ENCODE data around the gene LRTM2.

Gene LRTM2

DNA sequence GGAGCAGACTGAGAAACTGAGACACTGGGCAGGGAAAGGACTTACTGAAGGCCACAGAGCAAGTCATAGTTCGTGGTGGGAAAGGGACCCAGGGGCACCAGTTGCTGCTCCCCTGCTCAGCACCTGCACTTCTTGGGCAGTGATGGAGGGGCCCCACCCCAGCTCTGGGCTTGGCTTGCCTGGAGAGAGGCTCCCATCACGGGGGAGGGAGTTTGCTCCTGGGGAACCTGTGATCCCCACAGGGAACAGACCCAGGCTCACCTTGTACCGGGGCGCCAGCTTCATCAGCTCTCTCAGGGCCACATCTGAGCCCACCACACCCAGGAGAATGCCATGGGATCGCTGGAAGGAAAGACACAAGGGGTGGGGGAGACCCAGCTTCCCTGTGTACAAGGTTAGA, 58.3 kb downstream of the LRTM2 start:
- H3K4me1 ChIP-seq (ENCODE audit: insufficient read depth, low read length), result no peaks in the 10 kb centered on the region
- H3K9me3 ChIP-seq (ENCODE audit: low read length), result no peaks in the 10 kb centered on the region
- H3K27ac ChIP-seq (ENCODE audit: low read depth, low read length), result no peak overlapping the region
- no peak overlapping the region for H3K9ac ChIP-seq (ENCODE audit: low read length)
- no peaks in the 10 kb centered on the region for H3K36me3 ChIP-seq (ENCODE audit: insufficient read depth, low read length)
- H3K4me3 ChIP-seq (ENCODE audit: low read depth in 1 of 2, low read length in 2 of 2), result no peak overlapping the region
- no peaks in the 10 kb centered on the region for H3K27me3 ChIP-seq (ENCODE audit: control insufficient read depth in 1 of 2, insufficient read depth in 2 of 2, low read length in 2 of 2)

DNA sequence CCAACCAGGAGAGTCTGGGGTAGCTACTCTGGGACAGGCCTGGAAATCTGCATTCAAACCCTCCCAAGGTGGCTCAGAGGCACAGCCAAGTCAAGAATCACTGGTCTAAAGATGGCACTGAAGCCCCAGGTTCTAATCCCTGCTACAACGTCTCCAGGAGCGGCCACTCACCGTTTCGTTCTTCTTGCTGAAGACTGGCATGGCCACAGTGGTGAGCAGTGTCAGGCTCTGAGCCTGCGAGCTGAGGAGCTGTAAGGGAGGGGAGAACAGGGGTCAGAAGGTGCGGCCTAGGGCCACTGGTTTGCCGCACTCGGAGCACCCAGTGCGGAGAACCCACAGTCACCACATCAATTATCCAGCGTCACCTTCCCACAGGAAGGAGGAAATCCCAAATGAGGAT, 59.3 kb downstream of the LRTM2 start:
- Histone ChIP-seq H3K9ac (ENCODE audit: low read length) (no peak overlapping the region), H3K27me3 (ENCODE audit: control insufficient read depth in 1 of 2, insufficient read depth in 2 of 2, low read length in 2 of 2) (no peaks in the 10 kb centered on the region), H3K9me3 (ENCODE audit: low read length) (no peaks in the 10 kb centered on the region), H3K4me3 (ENCODE audit: low read depth in 1 of 2, low read length in 2 of 2) (no peak overlapping the region), H3K36me3 (ENCODE audit: insufficient read depth, low read length) (no peaks in the 10 kb centered on the region), H3K4me1 (ENCODE audit: insufficient read depth, low read length) (no peaks in the 10 kb centered on the region), H3K27ac (ENCODE audit: low read depth, low read length) (no peak overlapping the region)

DNA sequence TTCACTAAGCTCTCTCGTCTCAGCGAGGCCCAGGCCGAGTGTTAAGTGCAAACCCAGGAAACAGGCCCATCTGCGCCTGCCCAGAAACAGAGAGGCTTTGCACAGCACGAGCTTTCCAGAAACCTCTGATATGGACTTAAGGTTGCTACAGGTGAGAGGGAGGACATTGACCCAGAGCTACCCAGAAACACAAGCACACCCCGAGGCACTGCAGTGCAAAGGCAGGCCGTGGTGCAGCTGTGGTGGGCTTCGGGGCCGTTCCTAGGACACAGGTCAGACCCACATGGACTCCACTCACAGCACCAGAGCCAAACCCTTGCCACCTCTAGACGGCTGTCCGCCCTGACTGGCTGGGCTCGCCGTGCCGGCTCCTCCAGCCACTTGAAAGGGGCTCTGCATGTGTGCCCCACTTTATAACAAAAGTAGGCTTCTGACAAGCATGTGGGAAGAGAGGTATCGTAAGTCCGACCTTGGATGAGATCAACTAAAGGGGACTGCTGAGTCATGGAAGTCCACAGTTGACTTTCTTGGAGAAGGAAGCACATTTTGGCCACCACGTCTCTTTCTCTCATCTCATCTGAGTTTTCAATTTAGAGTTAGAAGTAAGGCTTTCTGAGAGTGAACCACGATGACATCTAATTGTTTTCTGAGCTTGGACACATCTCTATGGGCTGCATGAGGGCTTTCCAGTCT, 59.9 kb downstream of the LRTM2 start:
- H3K27ac ChIP-seq (ENCODE audit: low read depth, low read length), result no peak overlapping the region
- H3K9ac ChIP-seq (ENCODE audit: low read length), result no peak overlapping the region
- H3K27me3 ChIP-seq (ENCODE audit: control insufficient read depth in 1 of 2, insufficient read depth in 2 of 2, low read length in 2 of 2), result no peaks in the 10 kb centered on the region
- no peaks in the 10 kb centered on the region for H3K4me1 ChIP-seq (ENCODE audit: insufficient read depth, low read length)
- H3K36me3 ChIP-seq (ENCODE audit: insufficient read depth, low read length), result no peaks in the 10 kb centered on the region
- no peak overlapping the region for H3K4me3 ChIP-seq (ENCODE audit: low read depth in 1 of 2, low read length in 2 of 2)
- no peaks in the 10 kb centered on the region for H3K9me3 ChIP-seq (ENCODE audit: low read length)

GRCh38 chr12:1880876-1881275, 60.5 kb downstream of the LRTM2 start:
- Histone ChIP-seq H3K9ac (ENCODE audit: low read length) (no peak overlapping the region), H3K4me1 (ENCODE audit: insufficient read depth, low read length) (no peaks in the 10 kb centered on the region), H3K27ac (ENCODE audit: low read depth, low read length) (no peak overlapping the region), H3K27me3 (ENCODE audit: control insufficient read depth in 1 of 2, insufficient read depth in 2 of 2, low read length in 2 of 2) (no peaks in the 10 kb centered on the region), H3K9me3 (ENCODE audit: low read length) (no peaks in the 10 kb centered on the region), H3K4me3 (ENCODE audit: low read depth in 1 of 2, low read length in 2 of 2) (no peak overlapping the region), H3K36me3 (ENCODE audit: insufficient read depth, low read length) (no peaks in the 10 kb centered on the region)

DNA sequence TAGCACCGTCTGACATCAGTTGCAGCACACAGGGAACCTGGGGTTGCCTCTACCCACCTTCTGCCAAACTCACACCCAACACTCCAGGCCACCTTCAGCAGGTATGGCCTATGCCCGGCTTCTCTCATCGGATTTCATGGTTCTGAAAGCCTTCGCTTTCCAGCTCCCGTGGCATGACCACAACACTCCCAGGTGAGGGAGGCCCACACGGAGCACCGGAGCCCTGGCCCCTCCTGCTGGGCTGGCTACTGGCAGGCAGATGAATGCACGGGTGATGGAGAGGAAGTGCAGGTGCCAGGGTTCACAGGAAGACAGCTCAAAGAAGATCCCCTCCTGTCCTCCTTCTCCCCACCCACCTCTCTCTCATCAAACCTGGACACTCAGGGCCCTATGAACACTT, 60.9 kb downstream of the LRTM2 start:
- Histone ChIP-seq H3K4me1 (ENCODE audit: insufficient read depth, low read length) (no peaks in the 10 kb centered on the region), H3K27me3 (ENCODE audit: control insufficient read depth in 1 of 2, insufficient read depth in 2 of 2, low read length in 2 of 2) (no peaks in the 10 kb centered on the region), H3K27ac (ENCODE audit: low read depth, low read length) (no peak overlapping the region), H3K9ac (ENCODE audit: low read length) (no peak overlapping the region), H3K36me3 (ENCODE audit: insufficient read depth, low read length) (no peaks in the 10 kb centered on the region), H3K9me3 (ENCODE audit: low read length) (no peaks in the 10 kb centered on the region), H3K4me3 (ENCODE audit: low read depth in 1 of 2, low read length in 2 of 2) (no peak overlapping the region)

DNA sequence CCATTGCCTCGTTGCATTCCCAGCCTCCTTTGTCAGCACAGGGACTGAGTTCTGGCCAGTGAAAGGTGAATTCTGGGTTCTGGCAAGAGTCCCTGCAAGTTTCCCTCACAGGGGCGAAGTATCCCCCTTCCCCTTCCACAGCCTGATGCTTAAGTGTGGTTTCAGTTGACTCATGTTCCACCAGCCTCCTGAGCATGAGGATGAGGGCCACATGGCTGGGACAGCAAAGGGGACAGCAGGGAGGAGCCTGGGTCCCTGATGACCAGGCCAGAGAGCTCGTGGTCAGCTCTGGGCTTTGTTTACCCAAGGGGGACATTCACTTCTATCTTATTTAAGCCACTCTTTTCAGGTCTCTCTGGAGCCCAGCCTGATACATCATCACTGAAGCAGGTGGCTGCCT, 61.6 kb downstream of the LRTM2 start:
- no peak overlapping the region for H3K27ac ChIP-seq (ENCODE audit: low read depth, low read length)
- no peaks in the 10 kb centered on the region for H3K9me3 ChIP-seq (ENCODE audit: low read length)
- no peak overlapping the region for H3K9ac ChIP-seq (ENCODE audit: low read length)
- H3K4me1 ChIP-seq (ENCODE audit: insufficient read depth, low read length), result no peaks in the 10 kb centered on the region
- no peak overlapping the region for H3K4me3 ChIP-seq (ENCODE audit: low read depth in 1 of 2, low read length in 2 of 2)
- no peaks in the 10 kb centered on the region for H3K36me3 ChIP-seq (ENCODE audit: insufficient read depth, low read length)
- H3K27me3 ChIP-seq (ENCODE audit: control insufficient read depth in 1 of 2, insufficient read depth in 2 of 2, low read length in 2 of 2), result no peaks in the 10 kb centered on the region

DNA sequence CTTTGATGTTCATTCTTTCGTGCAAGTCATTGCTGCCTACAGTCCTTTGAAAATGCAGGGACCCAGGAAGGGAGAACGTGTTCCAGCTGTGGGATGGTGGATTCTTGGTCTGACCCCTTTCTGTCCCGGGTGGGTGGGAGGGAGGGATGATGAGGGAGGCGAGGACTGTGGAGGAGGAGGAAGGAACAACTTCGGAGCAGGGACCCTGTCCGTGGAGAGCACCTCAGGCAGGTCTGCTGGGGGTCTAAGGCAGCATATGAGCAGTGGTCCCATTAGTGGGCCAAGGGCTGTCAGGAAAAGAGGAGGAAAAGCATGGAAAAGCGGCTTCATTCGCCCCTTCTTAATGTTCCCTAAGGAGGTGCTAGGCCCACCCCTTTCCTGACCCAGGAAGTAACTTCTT, 62.0 kb downstream of the LRTM2 start:
- Histone ChIP-seq H3K9me3 (ENCODE audit: low read length) (no peaks in the 10 kb centered on the region), H3K36me3 (ENCODE audit: insufficient read depth, low read length) (no peaks in the 10 kb centered on the region), H3K4me1 (ENCODE audit: insufficient read depth, low read length) (no peaks in the 10 kb centered on the region), H3K27me3 (ENCODE audit: control insufficient read depth in 1 of 2, insufficient read depth in 2 of 2, low read length in 2 of 2) (no peaks in the 10 kb centered on the region), H3K27ac (ENCODE audit: low read depth, low read length) (no peak overlapping the region), H3K4me3 (ENCODE audit: low read depth in 1 of 2, low read length in 2 of 2) (no peak overlapping the region), H3K9ac (ENCODE audit: low read length) (no peak overlapping the region)

GRCh38 chr12:1882850-1883470, 62.6 kb downstream of the LRTM2 start:
- Histone ChIP-seq H3K9me3 (ENCODE audit: low read length) (no peaks in the 10 kb centered on the region), H3K27ac (ENCODE audit: low read depth, low read length) (no peak overlapping the region), H3K27me3 (ENCODE audit: control insufficient read depth in 1 of 2, insufficient read depth in 2 of 2, low read length in 2 of 2) (no peaks in the 10 kb centered on the region), H3K4me3 (ENCODE audit: low read depth in 1 of 2, low read length in 2 of 2) (no peak overlapping the region), H3K36me3 (ENCODE audit: insufficient read depth, low read length) (no peaks in the 10 kb centered on the region), H3K4me1 (ENCODE audit: insufficient read depth, low read length) (no peaks in the 10 kb centered on the region), H3K9ac (ENCODE audit: low read length) (no peak overlapping the region)

DNA sequence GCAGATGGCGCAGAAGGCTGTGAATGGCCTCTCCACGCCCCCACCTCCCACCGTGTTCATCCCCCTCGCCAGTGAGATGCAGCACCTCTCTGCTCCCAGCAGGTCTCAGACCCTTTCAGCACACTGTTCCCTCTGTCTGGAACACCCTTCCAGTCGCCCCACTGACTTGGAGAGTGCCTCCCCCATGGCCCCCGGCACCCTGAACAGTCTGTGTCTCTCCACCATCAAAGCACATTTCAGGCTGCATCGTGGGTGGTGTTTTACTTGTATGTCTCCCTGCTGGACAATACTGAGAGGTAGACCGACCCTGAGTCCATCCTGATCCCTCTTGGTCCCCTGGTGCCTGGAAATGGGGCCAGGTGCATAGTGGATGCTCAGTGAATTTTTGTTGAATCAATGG, 63.1 kb downstream of the LRTM2 start:
- Histone ChIP-seq H3K9me3 (ENCODE audit: low read length) (no peaks in the 10 kb centered on the region), H3K4me1 (ENCODE audit: insufficient read depth, low read length) (no peaks in the 10 kb centered on the region), H3K9ac (ENCODE audit: low read length) (no peak overlapping the region), H3K27ac (ENCODE audit: low read depth, low read length) (no peak overlapping the region), H3K36me3 (ENCODE audit: insufficient read depth, low read length) (no peaks in the 10 kb centered on the region), H3K27me3 (ENCODE audit: control insufficient read depth in 1 of 2, insufficient read depth in 2 of 2, low read length in 2 of 2) (no peaks in the 10 kb centered on the region), H3K4me3 (ENCODE audit: low read depth in 1 of 2, low read length in 2 of 2) (no peak overlapping the region)

DNA sequence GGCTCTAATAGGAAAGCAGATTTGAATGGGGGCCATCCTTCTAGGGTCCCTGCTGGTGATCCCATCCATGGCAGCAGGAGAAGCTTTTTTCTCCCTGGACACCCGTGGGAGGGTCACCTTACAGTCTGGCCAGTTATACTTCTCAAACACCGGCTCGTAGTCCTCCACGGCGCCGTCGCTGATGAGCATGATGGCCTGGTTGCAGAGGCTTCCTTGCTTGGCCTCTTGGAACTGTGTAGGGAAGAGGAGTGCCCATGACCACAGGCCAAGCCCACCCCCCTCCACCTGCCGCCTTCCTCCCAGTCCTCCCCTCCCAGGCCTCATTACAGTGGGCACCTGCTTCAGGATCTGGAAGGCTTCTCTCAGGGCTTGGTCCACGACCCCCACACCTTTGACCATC, 64.3 kb downstream of the LRTM2 start:
- Histone ChIP-seq H3K9ac (ENCODE audit: low read length) (no peak overlapping the region), H3K4me1 (ENCODE audit: insufficient read depth, low read length) (no peaks in the 10 kb centered on the region), H3K4me3 (ENCODE audit: low read depth in 1 of 2, low read length in 2 of 2) (no peak overlapping the region)

GRCh38 chr12:1885082-1885596, 64.8 kb downstream of the LRTM2 start:
- no peaks in the 10 kb centered on the region for H3K27me3 ChIP-seq (ENCODE audit: control insufficient read depth in 1 of 2, insufficient read depth in 2 of 2, low read length in 2 of 2)
- no peaks in the 10 kb centered on the region for H3K36me3 ChIP-seq (ENCODE audit: insufficient read depth, low read length)
- H3K4me3 ChIP-seq (ENCODE audit: low read depth in 1 of 2, low read length in 2 of 2), result no peak overlapping the region
- no peaks in the 10 kb centered on the region for H3K9me3 ChIP-seq (ENCODE audit: low read length)
- H3K4me1 ChIP-seq (ENCODE audit: insufficient read depth, low read length), result no peaks in the 10 kb centered on the region
- H3K27ac ChIP-seq (ENCODE audit: low read depth, low read length), result no peak overlapping the region
- no peak overlapping the region for H3K9ac ChIP-seq (ENCODE audit: low read length)

More for the DNA sequence above, 64.3 kb downstream of the LRTM2 start:
- Histone ChIP-seq H3K36me3 (ENCODE audit: insufficient read depth, low read length) (no peaks in the 10 kb centered on the region), H3K9me3 (ENCODE audit: low read length) (no peaks in the 10 kb centered on the region), H3K27ac (ENCODE audit: low read depth, low read length) (no peak overlapping the region), H3K27me3 (ENCODE audit: control insufficient read depth in 1 of 2, insufficient read depth in 2 of 2, low read length in 2 of 2) (no peaks in the 10 kb centered on the region)
